Measurements from ENCODE around the gene EIF3D.
"Not testable (repeated sequence)": the region's sequence is repeated elsewhere in the genome, so short reads cannot be mapped to it uniquely, and the experiment has no call there.

EIF3D gene

DNA sequence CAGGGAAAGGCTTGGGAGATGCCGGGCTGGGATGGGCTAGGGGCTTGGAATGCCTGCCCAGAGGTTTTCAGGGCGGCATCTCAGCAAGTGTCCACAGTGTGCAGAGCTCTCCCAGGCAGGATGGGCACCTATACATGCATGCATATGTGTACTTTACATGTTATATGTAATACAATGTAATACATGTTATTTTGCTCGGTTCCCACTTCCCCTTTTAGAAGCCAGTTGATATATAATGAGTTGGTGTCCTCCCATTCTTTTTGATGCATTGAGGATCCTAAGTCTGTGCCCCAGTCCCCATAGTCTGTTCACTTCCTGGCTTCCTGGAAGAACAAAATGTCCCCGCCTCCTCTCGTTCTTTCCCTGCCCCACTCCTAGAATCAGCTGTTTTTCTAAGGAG is 20.1 kb upstream of the EIF3D start:
- DNase-seq, result no peak

DNA sequence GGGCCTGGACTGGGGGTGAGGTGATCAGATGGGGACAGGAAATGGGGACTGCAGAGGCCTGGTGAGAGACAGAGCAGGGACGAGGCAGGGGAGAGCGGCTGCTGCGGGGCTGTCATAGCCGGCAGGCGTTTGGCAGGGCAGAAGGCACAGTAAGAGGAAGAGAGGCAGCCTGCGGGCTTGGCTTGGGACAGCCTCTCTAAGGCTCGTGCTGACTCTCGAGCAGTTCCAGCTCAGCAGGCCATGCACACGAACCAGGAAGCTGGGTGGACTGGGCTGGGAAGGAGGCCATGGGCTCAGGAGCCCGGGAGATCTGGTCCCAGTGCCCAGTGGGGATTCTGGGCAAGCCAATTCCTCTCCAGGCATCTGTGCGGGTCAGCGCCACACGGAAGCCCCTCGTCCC is 19.6 kb upstream of the EIF3D start:
- DNase-seq, result no peak

DNA sequence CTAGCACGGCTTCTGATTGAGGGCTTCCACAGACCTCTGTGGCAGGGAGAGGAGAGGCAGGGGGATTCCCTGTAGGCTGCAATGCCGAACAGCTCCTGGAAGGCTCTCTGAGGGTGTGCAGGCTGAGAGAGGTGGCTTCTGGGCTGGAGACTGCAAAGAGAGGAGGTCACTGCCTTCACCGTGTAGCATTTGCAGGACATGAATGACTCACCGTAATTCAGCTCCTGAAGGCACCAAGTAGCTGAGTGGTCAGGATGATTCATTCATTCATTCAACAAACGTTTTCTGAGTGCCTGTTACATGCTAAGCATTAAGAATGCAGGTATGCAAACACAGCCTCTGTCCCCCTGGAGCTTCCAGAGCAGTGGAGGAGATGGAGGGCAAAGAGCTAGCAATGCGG is 18.0 kb upstream of the EIF3D start:
- no peak for DNase-seq

DNA sequence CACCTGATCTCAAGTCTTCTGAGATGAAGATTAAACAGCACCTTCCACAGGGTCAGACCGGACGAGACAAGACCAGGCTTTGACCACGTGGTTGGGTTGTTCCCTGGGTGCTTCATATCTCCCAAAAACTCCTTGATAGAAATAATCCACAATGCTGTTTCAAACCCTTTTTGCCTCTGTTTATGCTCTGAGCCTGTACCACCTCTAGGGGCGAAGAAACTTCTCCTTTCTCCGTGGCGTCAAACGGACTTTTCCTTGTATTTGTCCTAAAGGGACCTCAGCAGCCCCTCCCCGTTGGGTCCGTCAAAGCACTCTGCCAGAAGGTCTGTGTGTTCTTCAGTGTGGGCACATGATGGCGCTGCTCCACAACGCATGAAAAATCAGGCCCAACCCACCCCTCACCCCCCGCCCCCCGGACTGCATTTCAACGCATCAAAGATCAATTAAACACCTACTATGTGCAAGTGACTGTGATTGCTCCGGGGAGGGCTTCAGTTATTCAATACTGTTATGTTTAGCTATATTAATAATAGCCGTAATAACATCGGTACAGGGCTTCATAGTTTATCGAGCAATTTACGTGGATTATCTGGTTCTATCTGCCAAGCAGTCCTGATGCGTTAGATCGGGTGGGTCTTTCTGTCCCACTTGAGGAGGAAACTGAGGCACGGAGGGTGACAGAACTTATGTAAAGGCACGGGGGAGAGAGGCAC is 17.3 kb upstream of the EIF3D start:
- DNase-seq, result peak; percentile 55

DNA sequence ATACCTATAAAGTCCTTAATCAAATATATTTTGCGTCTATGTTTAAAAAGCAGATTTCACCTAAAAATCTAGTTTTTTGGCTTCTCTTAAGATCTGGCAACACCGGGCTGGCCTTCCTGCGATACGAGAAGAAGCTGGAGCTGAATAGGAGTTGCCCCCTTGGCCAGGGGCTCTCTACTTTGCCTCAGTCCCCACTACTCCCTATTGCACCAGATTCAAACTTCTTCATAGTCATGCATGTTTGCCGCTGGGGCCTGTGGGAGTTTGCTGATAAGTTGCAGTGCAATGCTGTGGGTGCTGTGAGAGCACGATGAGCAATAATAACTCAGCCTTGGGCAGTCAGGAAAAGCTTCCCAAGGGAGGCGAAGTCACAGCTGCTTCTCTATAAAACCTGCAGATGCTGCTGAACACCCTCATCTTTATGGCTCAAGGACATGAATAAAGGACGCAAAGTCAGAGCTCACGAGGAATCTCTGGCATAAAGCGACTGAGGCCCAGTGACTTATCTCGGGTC is 15.2 kb upstream of the EIF3D start:
- no peak for DNase-seq

DNA sequence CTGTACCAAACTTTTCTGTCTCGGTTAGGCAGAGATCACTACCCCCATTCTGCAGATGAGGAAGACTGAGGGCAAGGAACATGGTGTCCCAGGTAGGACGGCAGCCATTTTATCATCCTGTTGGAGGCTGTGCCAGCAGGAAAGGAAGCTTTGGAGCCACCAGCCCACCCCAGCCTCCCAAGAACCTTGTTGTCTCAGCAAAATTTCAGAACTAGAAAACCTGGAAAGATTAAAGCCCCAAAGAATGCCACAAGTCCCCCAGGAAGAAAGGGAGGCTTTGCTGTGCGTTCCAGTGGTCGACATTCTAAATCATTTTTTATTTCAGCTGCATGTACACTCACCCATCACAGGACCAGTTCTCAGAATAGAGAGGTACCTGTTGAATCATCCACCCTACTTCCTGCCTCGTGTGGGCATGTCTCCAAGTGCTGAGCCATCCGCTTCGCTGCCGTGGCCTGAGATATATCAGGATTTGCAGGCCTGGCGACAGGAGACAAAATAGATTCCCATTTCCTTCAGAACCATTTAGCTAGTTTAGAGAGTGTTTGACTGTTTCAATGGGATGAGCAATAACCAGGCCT is 13.0 kb upstream of the EIF3D start:
- no peak for DNase-seq

DNA sequence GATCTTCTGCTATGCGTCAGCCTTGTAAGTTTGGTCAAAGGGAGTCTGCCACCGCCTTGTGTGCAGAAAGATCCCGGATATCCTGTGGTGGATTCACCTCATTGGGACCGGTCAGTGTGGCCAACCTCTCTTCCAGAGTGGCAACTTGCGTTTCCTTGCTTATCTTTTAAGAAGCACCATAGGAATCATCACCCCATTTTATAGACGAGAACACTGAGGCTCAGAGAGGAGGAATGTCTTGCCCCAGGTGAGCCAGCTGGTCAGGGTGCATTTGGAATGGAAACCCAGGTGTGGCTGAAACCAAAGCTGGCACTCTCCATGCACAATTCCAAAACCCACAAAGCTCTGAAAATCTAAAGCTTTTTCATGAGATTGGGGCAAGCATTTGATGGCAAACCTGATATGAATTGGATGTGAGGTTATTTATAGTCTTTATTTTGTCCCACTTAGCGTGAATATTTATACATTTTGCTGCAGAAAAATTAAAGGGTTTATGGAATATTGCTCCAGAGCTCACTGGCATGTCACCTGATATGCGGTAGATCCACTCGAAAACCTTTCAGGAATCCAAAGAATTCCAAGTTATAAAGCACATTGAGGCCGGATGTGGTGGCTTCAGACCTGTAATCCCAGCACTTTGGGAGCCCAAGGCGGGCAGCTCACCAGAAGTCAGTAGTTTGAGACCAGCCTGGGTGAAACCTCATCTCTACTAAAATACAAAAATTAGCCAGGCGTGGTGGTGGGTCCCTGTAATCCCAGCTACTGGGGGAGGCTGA is 12.1 kb upstream of the EIF3D start:
- DNase-seq, result no peak

DNA sequence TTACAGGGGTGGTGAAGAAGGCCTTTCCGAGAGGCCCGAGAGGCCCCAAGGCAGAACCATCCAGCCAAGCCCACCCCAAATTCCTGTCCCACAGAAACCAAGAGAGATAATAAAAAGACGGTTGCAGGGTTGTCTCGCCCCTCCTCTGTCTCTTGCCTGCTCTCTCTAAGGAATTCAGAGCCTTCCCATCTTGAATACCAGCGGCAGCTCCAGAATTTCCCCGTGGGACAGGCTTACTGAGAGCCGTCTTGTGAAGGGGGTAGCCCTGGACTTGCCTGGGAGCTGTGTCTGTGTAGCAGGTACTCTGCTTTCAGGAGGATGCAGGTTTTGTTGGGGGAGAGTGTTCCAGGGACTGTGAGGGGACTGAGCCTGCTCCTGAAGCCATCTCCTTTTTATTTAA is 9.6 kb upstream of the EIF3D start:
- DNase-seq, result no peak

DNA sequence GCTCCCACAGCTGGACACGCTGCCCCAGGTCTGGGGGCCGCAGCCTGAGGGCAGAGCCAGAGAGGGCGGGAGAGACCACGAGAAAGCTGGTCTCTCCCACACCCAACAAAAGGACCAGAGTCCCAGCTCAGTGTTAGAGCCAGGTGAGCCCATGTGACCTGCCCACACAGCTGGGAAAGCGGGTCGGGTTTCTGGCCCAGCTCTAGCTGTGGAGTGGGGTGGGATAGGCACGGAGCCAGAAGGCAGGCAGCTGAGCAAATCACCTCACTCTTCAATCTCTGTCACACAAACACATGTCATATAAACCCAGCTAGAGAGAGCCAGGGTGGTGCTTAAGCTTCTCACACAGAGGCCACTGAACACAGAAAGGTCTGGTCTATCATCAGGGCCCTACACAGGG is 7.8 kb upstream of the EIF3D start:
- peak; percentile 31 for DNase-seq

DNA sequence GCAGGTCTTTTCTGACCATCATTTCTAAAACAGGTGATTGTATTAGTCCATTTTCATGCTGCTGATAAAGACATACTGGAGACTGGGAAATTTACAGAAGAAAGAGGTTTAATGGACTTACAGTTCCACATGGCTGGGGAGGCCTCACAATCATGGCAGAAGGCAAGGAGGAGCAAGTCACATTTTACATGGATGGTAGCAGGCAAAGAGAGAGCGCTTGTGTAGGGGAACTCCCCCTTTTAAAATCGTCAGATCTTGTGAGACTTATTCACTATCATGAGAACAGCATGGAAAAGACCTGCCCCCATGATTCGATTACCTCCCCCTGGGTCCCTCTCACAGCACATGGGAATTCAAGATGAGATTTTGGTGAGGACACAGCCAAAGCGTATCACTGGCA is 4.4 kb upstream of the EIF3D start:
- not testable (repeated sequence) for DNase-seq

DNA sequence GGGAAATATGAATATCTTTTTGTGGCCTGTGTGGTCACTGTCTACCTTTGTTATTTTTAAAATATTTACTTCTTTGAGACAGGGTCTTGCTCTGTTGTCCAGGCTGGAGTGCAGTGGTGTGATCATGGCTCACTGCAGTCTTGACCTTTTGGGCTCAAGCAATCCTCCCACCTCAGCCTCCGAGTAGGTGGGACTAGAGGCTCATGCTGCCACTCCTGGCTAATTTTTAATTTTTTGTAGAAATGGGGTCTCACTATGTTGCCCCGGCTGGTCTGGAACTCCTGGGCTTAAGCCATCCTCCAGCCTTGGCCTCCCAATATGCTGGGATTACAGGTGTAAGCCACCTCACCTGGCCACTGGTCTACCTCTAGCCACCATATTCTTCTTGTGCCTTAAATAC is 3.5 kb upstream of the EIF3D start:
- no peak for DNase-seq

DNA sequence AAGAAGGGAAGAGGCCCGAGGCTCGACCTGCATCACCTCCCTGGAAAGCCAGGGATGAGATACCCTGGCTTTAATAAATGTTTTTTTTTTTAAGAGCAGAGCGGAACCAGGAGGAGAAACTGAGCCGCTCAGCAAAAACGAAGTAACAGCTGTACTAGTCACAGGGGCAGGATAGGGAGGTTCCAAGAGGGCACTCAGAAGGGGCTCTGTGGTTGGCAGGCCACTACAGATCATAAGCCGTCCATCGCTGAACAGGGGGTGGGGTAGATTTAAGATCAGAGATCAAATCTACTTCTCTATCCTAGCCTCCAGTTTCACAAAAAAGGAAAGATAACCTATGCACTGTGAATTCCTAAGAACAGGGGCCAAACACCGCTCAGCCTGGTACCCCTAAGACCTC is 625 bp downstream of the EIF3D start:
- DNase-seq, result no peak

DNA sequence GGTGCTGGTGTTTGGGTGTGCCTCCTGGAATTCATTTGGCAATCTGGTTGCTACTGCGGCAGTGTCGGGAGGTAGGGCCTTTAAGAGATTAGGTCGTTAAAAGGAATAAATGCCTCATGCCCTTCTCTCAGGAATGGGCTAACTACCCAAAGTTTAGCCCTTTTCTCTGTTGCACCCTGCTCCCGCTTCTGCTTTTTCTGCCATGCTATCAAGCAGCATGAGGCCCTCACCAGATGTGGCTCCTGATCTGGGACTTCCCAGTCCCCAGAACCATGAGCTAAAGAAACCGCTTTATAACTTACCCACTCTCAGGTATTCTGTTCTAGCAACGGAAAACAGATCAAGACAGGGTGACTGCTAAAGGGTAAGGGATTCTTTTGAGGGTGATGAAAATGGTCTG is 6.3 kb downstream of the EIF3D start:
- DNase-seq, result no peak

DNA sequence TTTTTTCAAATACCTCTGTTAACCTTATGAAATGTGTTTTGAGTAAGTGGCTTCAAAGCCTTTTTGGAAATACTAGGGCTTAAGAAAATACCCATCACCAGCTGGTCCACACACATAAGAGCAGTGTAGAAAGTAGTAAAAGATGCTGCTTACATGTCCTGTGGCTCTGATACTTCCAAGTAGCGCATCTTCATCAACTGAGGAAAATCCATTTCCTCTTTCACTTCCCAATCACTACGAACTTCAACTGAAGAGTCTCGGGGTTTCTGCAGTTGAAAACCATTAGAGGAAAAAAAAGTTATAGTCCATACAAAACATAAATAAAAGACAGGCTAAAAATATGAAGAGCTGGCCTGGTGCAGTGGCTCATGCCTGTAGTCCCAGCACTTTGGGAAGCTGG is 8.5 kb downstream of the EIF3D start:
- DNase-seq, result no peak

DNA sequence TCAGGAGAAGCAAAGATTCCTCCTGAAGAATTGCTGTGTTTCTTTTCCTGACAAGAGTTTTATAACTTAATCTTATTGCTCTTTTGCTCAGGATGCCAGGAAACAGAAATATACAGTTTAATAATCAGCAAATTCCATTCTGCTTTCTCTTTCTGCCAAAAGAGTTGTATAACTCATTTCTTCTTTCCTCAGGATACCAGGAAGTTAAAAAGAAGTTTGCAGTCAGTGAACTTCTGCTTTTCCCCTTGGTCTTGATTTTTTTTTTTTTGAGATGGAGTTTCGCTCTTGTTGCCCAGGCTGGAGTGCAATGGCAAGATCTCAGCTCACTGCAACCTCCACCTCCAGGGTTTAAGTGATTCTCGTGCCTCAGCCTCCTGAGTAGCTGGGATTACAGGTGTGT is 9.1 kb downstream of the EIF3D start:
- DNase-seq, result not testable (repeated sequence)

DNA sequence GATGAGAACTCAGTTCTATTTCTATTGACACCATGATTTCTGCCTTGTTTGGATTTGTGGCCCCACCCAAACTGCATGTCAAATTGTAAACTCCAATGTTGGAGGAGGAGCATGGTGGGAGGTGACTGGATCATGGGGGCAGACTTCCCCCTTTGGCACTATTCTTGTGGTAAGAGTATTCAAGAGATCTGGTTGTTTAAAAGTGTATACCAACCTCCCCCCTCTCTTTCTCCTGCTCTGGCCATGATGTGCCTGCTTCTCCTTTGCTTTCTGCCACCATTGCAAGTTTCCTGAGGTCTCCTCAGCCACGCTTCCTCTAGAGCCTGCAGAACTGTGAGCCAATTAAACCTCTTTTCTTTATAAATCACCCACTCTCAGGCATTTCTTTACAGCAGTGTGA is 14.2 kb downstream of the EIF3D start:
- DNase-seq, result no peak

DNA sequence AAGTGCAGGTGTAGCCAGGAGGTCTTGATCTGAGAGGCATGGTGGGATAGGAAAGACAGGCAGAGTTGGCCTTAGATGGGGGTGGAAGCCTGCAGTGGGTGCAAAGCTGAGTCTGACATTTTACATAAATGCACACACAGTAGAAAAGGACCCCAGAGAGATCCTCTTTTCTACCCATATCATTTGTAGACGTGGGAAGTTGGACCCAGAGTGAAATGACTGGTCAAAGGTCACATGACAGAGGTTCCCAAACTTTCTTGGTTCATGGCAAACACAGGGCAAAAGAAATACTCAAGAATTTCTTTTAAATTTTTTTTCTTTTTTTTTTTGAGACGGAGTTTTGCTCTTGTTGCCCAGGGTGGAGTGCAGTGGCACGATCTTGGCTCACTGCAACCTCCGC is 16.0 kb downstream of the EIF3D start:
- no peak for DNase-seq

DNA sequence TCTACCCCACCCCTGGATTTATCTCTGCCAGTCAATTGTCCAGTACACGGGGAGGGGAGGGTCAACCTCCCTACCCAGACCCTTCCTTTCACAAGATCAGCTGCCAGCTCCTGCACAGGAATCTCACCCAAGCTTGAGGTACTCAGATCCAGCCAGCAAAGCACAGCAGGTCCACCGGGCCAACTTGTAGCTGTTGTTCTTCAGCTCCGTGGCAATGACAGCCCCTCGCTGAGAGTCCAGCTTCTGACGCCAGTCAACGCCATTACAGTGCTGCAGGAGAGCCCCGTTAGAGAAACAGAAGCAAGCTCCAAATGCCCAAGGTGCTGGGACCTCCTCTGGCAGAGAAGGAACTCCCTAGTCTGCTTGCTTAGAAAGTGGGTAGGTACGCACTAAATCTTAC is 16.6 kb downstream of the EIF3D start:
- no peak for DNase-seq

DNA sequence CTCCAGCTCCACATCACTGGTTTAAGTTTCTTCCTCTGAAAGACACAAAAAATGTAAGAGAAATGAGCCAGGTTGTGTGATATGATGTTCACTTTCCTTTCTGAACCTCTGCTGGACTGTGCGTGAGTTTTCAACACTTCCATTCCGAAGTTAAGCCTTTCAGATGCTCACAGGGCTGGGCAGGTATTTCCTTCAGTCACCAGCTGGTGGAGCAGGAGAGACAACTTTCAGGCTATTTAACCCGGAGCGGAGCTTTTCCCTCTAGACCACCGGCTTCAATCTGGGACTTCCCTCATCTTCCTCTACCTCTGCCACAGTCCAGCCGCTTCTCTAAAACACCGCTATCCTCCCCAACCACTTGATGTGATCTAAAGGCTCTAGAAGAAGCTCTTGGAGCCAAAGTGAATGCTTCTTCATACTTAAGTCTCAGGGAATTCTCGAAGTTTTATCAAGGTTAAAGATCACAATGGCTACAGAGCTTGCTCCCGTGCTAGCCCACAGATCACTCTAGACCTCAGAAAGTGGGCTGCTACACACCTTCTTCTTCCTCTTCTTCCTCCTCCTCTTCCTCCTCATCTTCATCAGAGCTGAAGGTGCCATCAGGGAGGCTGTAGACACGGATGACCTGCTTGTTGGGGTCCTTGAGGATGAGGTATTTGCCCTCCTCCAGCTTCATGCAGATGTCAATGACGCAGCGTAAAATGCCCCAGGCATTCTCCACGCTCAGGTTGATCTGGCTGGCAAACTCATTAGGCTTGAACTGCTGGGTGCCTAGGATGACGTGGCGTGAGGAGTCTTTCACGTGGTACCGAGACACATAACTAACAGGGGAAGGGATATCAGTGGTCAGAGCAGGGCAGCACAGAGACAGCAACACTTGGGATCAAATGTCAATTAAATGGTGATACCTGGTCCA is 17.7 kb downstream of the EIF3D start:
- no peak for DNase-seq

DNA sequence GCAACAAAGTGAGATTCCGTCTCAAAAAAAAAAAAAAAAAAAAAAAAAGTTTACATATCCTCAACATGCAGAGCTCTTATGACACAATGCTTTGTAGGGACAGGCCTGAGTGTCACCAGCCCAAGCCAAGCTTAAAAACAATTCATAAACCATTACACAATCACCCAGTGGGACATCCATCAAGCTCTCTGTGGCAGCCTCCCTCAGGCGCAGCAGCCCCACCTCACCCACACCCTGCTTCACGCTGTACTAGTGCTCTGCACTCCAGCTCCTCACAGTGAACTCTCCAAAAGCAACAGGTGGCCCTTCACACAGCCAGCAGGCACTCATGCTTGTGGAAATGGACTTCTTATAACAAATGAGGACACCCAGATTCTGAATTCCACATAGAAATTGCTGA is 18.6 kb downstream of the EIF3D start:
- no peak for DNase-seq

DNA sequence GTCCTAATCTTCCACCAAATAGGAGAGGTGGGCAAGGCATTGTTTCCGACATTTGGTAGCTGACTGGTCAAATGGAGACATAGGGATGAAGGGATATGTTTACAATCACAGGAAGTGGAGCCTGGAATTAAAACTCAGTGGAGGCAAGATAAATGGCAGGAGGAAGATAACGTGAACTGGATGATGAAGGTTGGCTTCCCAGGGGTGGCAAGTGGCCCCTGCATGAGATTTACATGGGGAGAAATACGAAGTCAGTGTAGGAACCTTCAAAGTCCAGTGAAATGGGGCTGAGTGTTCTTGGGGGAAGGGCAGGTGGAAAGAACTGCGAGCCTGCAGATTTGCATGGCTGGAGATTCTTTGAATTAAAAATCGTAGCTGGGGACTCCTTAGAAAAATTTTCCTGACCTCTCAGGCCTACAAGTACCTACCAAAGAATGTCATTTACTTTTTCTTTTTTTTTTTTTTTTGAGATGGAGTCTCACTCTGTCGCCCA is 21.4 kb downstream of the EIF3D start:
- no peak for DNase-seq

DNA sequence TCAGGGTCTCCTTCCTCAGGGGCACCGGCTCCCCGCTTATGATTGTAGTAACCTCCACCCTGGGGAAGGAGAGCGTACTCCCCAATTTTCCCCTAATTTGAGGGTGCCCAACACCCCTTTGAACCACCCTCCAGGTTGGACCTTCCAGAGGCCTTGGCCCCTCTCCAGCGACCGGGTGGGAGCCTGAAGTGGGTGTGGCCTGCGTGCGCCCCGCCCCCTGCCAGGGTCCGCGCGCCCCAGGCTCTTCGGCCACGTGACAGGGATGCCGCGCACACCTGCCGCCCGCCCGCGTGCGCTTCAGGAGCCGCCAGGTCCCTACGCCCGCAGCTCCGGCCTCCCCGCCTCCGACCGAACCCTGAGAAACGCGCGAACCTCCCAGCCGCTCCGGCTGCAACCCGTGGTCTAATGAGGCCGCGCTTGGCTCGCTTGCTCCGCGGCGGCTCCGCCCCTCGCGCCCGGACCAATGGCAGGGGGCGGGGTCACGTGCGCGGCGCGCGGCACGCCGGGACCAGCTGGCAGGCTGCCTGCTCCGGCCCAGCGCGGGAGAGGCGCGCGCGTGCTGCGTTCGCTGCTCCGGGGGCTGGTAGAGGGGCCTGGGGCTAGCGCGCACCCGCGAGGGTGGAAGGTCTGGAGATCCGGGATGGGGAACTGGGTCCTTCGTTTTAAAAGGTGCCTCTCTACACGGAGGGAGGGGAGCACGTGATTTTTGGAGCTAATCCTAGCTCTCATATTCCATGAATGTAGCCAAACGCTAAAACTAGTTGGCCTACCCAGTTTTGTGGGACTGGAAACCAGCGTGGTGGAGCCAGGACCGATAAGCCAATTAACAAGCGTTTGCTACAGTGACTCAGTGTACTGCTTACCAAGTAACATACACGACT is 22.1 kb downstream of the EIF3D start, which contains the start of gene FOXRED2:
FOXRED2 (minus strand) TSS at position 404 of the 881 bp plus-strand sequence. CDS start 618 bp downstream, outside the sequence.
- DNase-seq, result peak; percentile 92

Measured in right hindlimb (tissue), 1 donor.